Measurements from ENCODE around the gene ADIG.

Gene ADIG

DNA sequence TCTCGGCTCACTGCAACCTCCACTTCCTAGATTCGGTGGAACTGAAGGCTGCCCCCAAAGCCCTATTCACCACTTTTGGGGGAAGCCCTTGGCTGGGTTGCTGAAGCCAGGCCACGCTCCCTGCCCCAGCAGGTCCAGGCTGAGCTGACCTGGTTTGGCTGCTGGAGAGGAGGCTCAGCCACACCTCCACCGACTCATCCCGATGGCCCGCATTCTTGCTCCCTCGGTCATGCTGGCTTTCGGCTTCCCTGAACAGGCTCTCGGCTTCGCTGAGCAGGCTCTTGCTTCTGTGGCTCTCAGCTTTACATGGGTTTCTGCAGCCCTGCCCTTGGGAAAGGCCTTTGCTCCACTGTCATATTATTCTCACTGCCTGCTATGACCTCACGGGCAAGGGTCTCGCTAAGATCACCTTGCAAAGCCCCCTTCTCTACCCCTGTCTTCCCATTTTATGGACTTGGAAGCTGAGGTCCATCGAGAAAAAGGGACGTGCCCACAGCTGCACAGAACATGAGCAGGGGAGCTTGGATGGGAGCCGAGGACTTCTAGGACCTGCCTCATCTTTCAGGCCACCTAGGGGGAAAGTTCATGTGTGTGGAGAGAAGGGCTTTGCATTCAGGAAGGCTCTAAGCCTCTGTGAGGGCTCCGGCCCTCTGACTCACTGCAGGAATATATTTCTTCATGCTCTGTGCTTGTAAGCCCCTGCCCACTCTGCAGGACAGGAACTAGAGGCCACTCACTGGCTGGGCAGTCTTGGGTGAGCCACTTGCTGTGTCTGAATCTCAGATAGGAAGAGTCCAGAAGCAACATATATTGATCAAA lies 36.2 kb downstream of the ADIG start:
- no peak overlapping the region for H2AFZ ChIP-seq (ENCODE audit: low read length, unreplicated experiment)

DNA sequence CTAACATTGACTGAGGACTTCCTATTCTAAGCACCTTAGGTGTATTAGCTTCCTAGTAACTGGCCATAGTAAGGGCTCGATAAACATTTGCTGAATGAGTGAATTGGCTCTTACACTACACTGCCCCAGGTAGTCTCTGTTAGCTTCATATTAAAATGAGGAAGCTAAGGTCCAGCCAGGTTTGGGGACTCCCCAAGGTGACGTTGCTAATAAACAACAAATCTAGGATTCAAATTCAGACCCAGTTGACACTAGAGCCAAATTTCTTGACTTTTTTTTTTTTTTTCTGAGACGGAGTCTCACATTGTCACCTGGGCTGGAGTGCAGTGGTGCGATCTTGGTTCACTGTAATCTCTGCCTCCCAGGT lies 36.8 kb downstream of the ADIG start:
- Histone ChIP-seq H3K27me3 (ENCODE audit: insufficient read depth, low read length) (peaks cover 16% of the 10 kb centered on the region), H3K79me2 (ENCODE audit: control insufficient read depth, insufficient read depth, low read length, unreplicated experiment) (no peaks in the 10 kb centered on the region), H3K4me1 (ENCODE audit: control insufficient read depth, insufficient read depth, low read length, unreplicated experiment) (peaks cover 8% of the 10 kb centered on the region), H3K4me3 (ENCODE audit: low read depth, low read length) (no peak overlapping the region), H2AFZ (ENCODE audit: low read length, unreplicated experiment) (no peak overlapping the region), H3K36me3 (ENCODE audit: insufficient read depth, low read length) (no peaks in the 10 kb centered on the region), H3K27ac (ENCODE audit: low read depth, low read length) (no peak overlapping the region)

More for the DNA sequence above, 36.2 kb downstream of the ADIG start:
- Histone ChIP-seq H3K27me3 (ENCODE audit: insufficient read depth, low read length) (peaks cover 13% of the 10 kb centered on the region), H3K4me3 (ENCODE audit: low read depth, low read length) (no peak overlapping the region), H3K79me2 (ENCODE audit: control insufficient read depth, insufficient read depth, low read length, unreplicated experiment) (no peaks in the 10 kb centered on the region), H3K4me1 (ENCODE audit: control insufficient read depth, insufficient read depth, low read length, unreplicated experiment) (peaks cover 8% of the 10 kb centered on the region), H3K36me3 (ENCODE audit: insufficient read depth, low read length) (no peaks in the 10 kb centered on the region), H3K27ac (ENCODE audit: low read depth, low read length) (no peak overlapping the region)

DNA sequence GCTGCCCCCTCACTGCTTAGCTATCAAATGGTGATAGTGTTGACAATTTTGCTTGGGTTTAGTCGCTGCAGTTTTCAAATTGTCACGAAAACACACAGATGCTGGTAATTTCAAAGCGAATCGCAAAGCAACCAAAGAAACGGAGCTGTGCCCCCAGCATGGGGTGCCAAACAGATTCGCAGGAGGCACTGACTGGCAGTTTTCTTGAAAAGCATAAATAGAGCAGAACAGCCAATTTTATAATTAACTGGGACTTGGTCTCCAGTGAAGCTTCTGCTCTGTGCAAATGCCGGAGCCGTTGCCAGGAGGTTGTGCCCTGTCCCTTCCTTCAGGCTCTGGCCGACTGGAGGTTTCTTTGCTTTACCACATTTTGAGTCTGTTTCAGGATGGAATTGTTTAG lies 39.4 kb downstream of the ADIG start:
- peaks cover 8% of the 10 kb centered on the region for H3K4me1 ChIP-seq (ENCODE audit: control insufficient read depth, insufficient read depth, low read length, unreplicated experiment)
- H3K27ac ChIP-seq (ENCODE audit: low read depth, low read length), result no peak overlapping the region
- H3K36me3 ChIP-seq (ENCODE audit: insufficient read depth, low read length), result no peaks in the 10 kb centered on the region
- peaks cover 21% of the 10 kb centered on the region for H3K27me3 ChIP-seq (ENCODE audit: insufficient read depth, low read length)
- H3K4me3 ChIP-seq (ENCODE audit: low read depth, low read length), result no peak overlapping the region
- no peaks in the 10 kb centered on the region for H3K79me2 ChIP-seq (ENCODE audit: control insufficient read depth, insufficient read depth, low read length, unreplicated experiment)
- no peak overlapping the region for H2AFZ ChIP-seq (ENCODE audit: low read length, unreplicated experiment)

DNA sequence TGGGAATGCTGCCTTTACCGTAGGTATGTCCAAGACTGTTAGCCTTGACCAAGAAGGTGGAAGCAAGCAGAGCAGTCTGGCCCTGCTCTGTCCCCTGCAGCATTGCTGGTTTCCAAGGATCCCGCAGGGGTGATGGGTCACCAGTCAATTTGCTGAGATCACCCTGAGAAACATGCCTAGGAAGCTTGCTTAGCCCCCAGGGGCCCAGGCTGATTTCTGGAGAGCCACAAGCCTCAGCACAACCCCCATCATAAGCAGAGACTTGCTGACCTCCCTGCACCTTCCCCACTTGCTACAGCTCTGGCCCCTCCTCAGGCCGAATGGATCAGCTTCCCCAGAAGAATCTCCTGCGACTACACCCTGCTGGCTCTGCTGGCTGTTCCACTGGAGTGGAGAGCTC lies 42.1 kb downstream of the ADIG start:
- H3K4me3 ChIP-seq (ENCODE audit: low read depth, low read length), result no peak overlapping the region
- H3K27me3 ChIP-seq (ENCODE audit: insufficient read depth, low read length), result peaks cover 21% of the 10 kb centered on the region
- H3K4me1 ChIP-seq (ENCODE audit: control insufficient read depth, insufficient read depth, low read length, unreplicated experiment), result no peaks in the 10 kb centered on the region
- no peak overlapping the region for H3K27ac ChIP-seq (ENCODE audit: low read depth, low read length)
- H3K36me3 ChIP-seq (ENCODE audit: insufficient read depth, low read length), result no peaks in the 10 kb centered on the region
- no peaks in the 10 kb centered on the region for H3K79me2 ChIP-seq (ENCODE audit: control insufficient read depth, insufficient read depth, low read length, unreplicated experiment)
- H2AFZ ChIP-seq (ENCODE audit: low read length, unreplicated experiment), result no peak overlapping the region

DNA sequence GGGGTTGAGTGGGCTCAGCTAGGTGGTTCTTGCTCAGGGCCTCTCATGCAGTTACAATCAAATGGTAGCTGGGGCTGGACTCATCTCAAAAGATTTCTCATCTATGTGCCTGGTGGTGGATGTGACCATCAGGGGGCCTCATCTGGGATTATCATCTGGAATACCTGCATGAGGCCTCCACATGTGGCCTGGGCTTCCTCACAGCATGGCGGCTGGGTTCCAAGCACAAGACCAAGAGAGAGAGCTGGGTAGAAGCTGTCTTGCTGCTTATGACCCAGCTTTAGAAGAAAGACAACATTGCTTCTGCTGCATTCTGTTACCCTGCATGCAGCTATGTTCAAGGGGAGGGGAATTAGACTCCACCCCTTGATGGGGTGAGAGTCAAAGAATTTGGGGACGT lies 43.1 kb downstream of the ADIG start:
- H3K27ac ChIP-seq (ENCODE audit: low read depth, low read length), result no peak overlapping the region
- H2AFZ ChIP-seq (ENCODE audit: low read length, unreplicated experiment), result no peak overlapping the region

DNA sequence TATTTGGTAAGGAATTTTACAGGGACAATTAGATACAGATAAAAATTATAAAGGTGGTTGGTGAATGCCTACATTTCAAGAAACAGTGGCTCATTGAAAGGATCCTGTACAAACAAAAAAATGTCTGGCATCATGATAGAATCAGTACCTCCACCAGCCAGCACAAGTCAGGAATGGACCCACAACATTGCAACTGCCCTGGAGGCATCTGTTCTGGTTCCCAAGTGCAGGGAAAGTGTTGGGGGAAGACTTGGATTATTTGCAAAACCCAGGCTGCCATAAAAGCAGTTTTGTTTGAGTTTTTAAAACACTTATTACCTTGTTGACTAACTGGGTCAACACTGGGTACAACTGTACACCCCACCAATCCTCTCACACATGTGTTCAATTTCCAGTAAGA lies 44.9 kb downstream of the ADIG start:
- Histone ChIP-seq H3K4me3 (ENCODE audit: low read depth, low read length) (no peak overlapping the region), H2AFZ (ENCODE audit: low read length, unreplicated experiment) (no peak overlapping the region), H3K4me1 (ENCODE audit: control insufficient read depth, insufficient read depth, low read length, unreplicated experiment) (no peaks in the 10 kb centered on the region), H3K36me3 (ENCODE audit: insufficient read depth, low read length) (no peaks in the 10 kb centered on the region), H3K27ac (ENCODE audit: low read depth, low read length) (no peak overlapping the region), H3K79me2 (ENCODE audit: control insufficient read depth, insufficient read depth, low read length, unreplicated experiment) (no peaks in the 10 kb centered on the region), H3K27me3 (ENCODE audit: insufficient read depth, low read length) (peaks cover 13% of the 10 kb centered on the region)

More for the DNA sequence above, 43.1 kb downstream of the ADIG start:
- Histone ChIP-seq H3K79me2 (ENCODE audit: control insufficient read depth, insufficient read depth, low read length, unreplicated experiment) (no peaks in the 10 kb centered on the region), H3K4me3 (ENCODE audit: low read depth, low read length) (no peak overlapping the region), H3K27me3 (ENCODE audit: insufficient read depth, low read length) (peaks cover 16% of the 10 kb centered on the region), H3K4me1 (ENCODE audit: control insufficient read depth, insufficient read depth, low read length, unreplicated experiment) (no peaks in the 10 kb centered on the region), H3K36me3 (ENCODE audit: insufficient read depth, low read length) (no peaks in the 10 kb centered on the region)

DNA sequence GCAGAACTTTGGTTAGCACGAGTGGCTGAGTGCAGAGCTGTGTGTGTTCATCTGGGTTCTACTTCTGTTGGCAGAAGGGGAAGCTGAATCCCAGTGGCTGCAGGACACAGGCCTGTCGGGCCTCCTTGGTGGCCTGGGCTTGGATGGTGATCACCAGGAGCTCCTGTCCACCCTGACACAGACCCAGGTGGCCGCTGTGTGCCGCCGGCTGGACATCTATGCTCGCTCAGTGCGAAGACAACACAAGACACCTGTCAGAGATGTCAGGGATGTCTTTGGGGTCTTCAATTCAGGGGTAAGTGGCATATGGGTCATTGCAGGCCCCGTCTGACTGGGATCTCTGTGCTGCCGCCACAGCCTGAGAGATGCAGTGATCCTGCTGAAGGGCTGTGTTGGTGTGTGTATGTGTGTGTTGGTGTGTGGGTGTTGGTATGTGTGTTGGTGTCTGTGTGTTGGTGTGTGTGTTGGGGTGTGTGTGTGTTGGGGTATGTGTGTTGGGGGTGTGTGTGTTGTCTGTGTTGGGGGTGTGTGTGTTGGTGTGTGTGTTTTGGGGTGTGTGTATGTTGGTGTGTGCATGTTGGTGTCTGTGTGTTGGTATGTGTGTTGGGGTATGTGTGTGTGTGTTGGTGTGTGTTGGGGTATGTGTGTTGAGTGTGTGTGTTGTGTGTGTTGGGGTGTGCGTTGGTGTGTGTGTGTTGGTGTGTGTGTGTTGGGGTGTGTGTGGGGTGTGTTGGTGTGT lies 46.1 kb downstream of the ADIG start:
- Histone ChIP-seq H3K4me3 (ENCODE audit: low read depth, low read length) (no peak overlapping the region), H3K79me2 (ENCODE audit: control insufficient read depth, insufficient read depth, low read length, unreplicated experiment) (no peaks in the 10 kb centered on the region), H3K36me3 (ENCODE audit: insufficient read depth, low read length) (no peaks in the 10 kb centered on the region), H3K27ac (ENCODE audit: low read depth, low read length) (no peak overlapping the region), H3K4me1 (ENCODE audit: control insufficient read depth, insufficient read depth, low read length, unreplicated experiment) (no peaks in the 10 kb centered on the region), H2AFZ (ENCODE audit: low read length, unreplicated experiment) (no peak overlapping the region), H3K27me3 (ENCODE audit: insufficient read depth, low read length) (peaks cover 7% of the 10 kb centered on the region; the same call in 1 of the 2 replicates)

DNA sequence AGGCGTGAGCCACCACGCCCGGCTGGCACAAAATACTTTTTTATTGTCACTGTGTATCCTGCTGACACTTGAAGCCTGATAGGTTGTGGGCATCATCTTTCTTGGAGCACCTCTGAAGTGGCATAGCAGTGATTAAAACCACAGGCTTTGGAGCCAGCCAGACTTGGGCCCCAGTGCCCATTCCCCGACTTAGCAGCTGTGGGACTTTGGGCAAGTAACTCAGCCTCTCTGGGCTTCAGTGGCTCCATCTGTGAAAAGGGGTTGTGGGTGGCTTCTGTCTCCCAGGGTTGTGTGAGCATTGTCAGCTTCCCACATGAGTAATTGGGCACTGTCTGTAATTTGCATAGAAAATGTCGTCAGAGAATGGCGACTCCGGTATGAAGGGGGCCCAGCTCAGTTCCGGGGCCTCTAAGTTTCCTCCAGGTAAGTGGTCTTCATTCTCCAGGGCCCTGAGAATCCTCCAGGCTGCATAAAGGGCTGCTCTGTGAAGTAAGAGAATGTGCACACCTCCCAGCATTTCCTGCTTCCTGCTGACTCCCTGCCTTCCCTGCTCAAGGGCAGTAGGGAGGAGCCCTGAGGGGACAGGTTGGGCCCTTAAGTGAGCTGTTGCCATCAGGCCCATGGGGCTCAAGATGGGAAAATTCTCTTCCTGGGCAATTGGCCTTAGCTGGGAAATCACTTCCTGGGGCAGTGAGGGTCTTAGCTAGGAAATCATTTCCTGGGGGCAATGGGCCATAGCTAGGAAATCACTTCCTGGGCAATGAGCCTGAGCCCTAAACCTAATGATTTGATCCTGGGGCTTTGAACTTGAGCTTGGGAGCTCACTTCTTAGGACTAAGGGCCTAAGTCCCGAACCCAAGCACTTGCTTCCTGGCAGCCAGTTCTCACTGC lies 47.8 kb downstream of the ADIG start:
- no peaks in the 10 kb centered on the region for H3K36me3 ChIP-seq (ENCODE audit: insufficient read depth, low read length)
- no peak overlapping the region for H3K27ac ChIP-seq (ENCODE audit: low read depth, low read length)
- H2AFZ ChIP-seq (ENCODE audit: low read length, unreplicated experiment), result no peak overlapping the region

DNA sequence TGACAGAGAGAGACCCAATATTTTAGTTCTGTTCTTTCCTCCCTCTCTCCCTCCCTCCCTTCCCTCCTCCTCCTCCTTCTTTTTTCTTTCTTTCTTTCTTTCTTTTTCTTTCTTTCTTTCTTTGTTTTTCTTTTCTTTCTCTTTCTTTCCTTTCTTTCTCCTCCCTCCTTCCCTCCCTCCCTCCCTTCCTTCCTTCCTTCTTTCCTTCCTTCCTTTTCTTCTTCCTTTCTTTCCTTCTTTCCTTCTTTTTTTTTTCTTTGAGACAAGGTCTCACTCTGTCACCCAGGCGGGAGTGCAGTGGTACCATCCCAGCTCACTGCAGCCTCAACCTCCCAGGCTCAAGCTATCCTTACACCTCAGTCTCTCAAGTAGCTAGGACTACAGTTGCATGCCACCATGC lies 49.0 kb downstream of the ADIG start:
- no peaks in the 10 kb centered on the region for H3K4me1 ChIP-seq (ENCODE audit: control insufficient read depth, insufficient read depth, low read length, unreplicated experiment)
- H2AFZ ChIP-seq (ENCODE audit: low read length, unreplicated experiment), result no peak overlapping the region
- 0 out of 2 replicates have a peak, but pooled peaks cover 3% of the 10 kb centered on the region for H3K27me3 ChIP-seq (ENCODE audit: insufficient read depth, low read length)
- H3K4me3 ChIP-seq (ENCODE audit: low read depth, low read length), result no peak overlapping the region
- H3K27ac ChIP-seq (ENCODE audit: low read depth, low read length), result no peak overlapping the region
- H3K79me2 ChIP-seq (ENCODE audit: control insufficient read depth, insufficient read depth, low read length, unreplicated experiment), result no peaks in the 10 kb centered on the region
- no peaks in the 10 kb centered on the region for H3K36me3 ChIP-seq (ENCODE audit: insufficient read depth, low read length)

More for the DNA sequence above, 47.8 kb downstream of the ADIG start:
- H3K4me1 ChIP-seq (ENCODE audit: control insufficient read depth, insufficient read depth, low read length, unreplicated experiment), result no peaks in the 10 kb centered on the region
- H3K4me3 ChIP-seq (ENCODE audit: low read depth, low read length), result no peak overlapping the region
- H3K27me3 ChIP-seq (ENCODE audit: insufficient read depth, low read length), result 0 out of 2 replicates have a peak, but pooled peaks cover under 1% of the 10 kb centered on the region
- H3K79me2 ChIP-seq (ENCODE audit: control insufficient read depth, insufficient read depth, low read length, unreplicated experiment), result no peaks in the 10 kb centered on the region

DNA sequence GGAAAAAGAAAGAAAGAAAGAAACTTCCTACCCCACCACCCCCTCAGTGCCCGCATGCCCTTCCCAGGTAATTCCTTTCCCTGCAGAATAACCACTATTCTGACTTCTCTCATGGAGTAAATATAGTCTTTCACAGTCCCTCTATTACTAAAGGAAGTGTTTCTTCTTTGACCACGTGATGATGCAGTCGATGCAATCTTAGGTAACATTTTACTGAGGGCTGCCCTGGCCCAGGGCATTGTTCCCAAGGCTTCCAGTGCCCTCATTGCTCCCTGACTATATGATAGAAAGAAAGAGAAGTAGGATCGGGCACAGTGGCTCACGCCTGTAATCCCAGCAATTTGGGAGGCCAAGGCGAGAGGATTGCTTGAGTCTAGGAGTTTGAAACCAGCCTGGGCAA lies 49.7 kb downstream of the ADIG start:
- Histone ChIP-seq H3K36me3 (ENCODE audit: insufficient read depth, low read length) (no peaks in the 10 kb centered on the region), H3K27ac (ENCODE audit: low read depth, low read length) (no peak overlapping the region), H3K27me3 (ENCODE audit: insufficient read depth, low read length) (0 out of 2 replicates have a peak, but pooled peaks cover 3% of the 10 kb centered on the region), H3K4me3 (ENCODE audit: low read depth, low read length) (no peak overlapping the region), H3K4me1 (ENCODE audit: control insufficient read depth, insufficient read depth, low read length, unreplicated experiment) (no peaks in the 10 kb centered on the region), H2AFZ (ENCODE audit: low read length, unreplicated experiment) (no peak overlapping the region), H3K79me2 (ENCODE audit: control insufficient read depth, insufficient read depth, low read length, unreplicated experiment) (no peaks in the 10 kb centered on the region)

All from ACC112 (cell line).